ENCODE data around the gene MCM3AP. TPM values are rescaled to one million over a fixed set of nuclear protein-coding genes. Genes with fewer than 3 reads are reported as not detected.

The MCM3AP gene
- total RNA-seq = 131 and 137 TPM in 2 replicates

GRCh38 chr21:46285206-46285661 is at the start of gene MCM3AP:
MCM3AP (minus strand) TSS chr21:46285611; CDS start chr21:46285286, 325 bp downstream.
- H3K27me3 Mint-ChIP-seq (ENCODE audit: insufficient read depth) = no peaks in the 10 kb centered on the region
- H3K27ac Mint-ChIP-seq = peak within 1 kb of the TSS; percentile 99
- peak within 1 kb of the TSS; percentile 100 for H3K4me3 Mint-ChIP-seq
- H3K9me3 Mint-ChIP-seq = no peaks in the 10 kb centered on the region
- H3K36me3 Mint-ChIP-seq (ENCODE audit: low read depth) = peaks cover 35% of the 10 kb centered on the region
- DNase-seq (ENCODE audit: low spot score) = no peak
- peaks cover 44% of the 10 kb centered on the region for H3K4me1 Mint-ChIP-seq (ENCODE audit: low read depth)
- intact Hi-C loops (cut with micrococcal nuclease) = loop anchor here (5.0 kb wide), 1 partner anchor 143 kb away; no protein-coding TSS in a partner anchor

GRCh38 chr21:46334351-46335140 is 49.1 kb upstream of the MCM3AP start:
- Mint-ChIP-seq H3K9me3 (no peaks in the 10 kb centered on the region), H3K4me3 (no peak overlapping the region), H3K27me3 (ENCODE audit: insufficient read depth) (no peaks in the 10 kb centered on the region), H3K36me3 (ENCODE audit: low read depth) (peaks cover 32% of the 10 kb centered on the region), H3K4me1 (ENCODE audit: low read depth) (peaks cover under 1% of the 10 kb centered on the region), H3K27ac (no peak overlapping the region)
- no peak for DNase-seq (ENCODE audit: low spot score)
- intact Hi-C loops (cut with micrococcal nuclease) = no loop called here

- H3K4me3 Mint-ChIP-seq = no peak overlapping the region
- no peaks in the 10 kb centered on the region for H3K9me3 Mint-ChIP-seq
- DNase-seq (ENCODE audit: low spot score) = no peak
- peaks cover 26% of the 10 kb centered on the region for H3K36me3 Mint-ChIP-seq (ENCODE audit: low read depth)
- H3K27ac Mint-ChIP-seq = no peak overlapping the region
- peaks cover 14% of the 10 kb centered on the region for H3K4me1 Mint-ChIP-seq (ENCODE audit: low read depth)
- no peaks in the 10 kb centered on the region for H3K27me3 Mint-ChIP-seq (ENCODE audit: insufficient read depth)
- intact Hi-C loops (cut with micrococcal nuclease) = loop anchor here (10.0 kb wide), 1 partner anchor 355 kb away; no protein-coding TSS in a partner anchor
These were observed 44.4 kb upstream of the MCM3AP start for GRCh38 chr21:46329796-46330195.

- intact Hi-C loops (cut with micrococcal nuclease) = loop anchor here (10.0 kb wide), 1 partner anchor 353 kb away; no protein-coding TSS in a partner anchor
- Mint-ChIP-seq H3K27me3 (ENCODE audit: insufficient read depth) (no peaks in the 10 kb centered on the region), H3K4me3 (no peak overlapping the region), H3K27ac (no peak overlapping the region), H3K36me3 (ENCODE audit: low read depth) (peaks cover 27% of the 10 kb centered on the region), H3K9me3 (no peaks in the 10 kb centered on the region), H3K4me1 (ENCODE audit: low read depth) (peaks cover 15% of the 10 kb centered on the region)
- no peak for DNase-seq (ENCODE audit: low spot score)
These were observed 42.7 kb upstream of the MCM3AP start for GRCh38 chr21:46328151-46328550.

- Mint-ChIP-seq H3K4me1 (ENCODE audit: low read depth) (peaks cover 18% of the 10 kb centered on the region), H3K9me3 (no peaks in the 10 kb centered on the region), H3K4me3 (peak overlapping the region; percentile 26), H3K27me3 (ENCODE audit: insufficient read depth) (no peaks in the 10 kb centered on the region), H3K36me3 (ENCODE audit: low read depth) (peaks cover 29% of the 10 kb centered on the region), H3K27ac (no peak overlapping the region)
- DNase-seq (ENCODE audit: low spot score) = no peak
- intact Hi-C loops (cut with micrococcal nuclease) = loop anchor here (10.0 kb wide), 1 partner anchor 353 kb away; no protein-coding TSS in a partner anchor
These were observed 42.3 kb upstream of the MCM3AP start for GRCh38 chr21:46327711-46328110.

GRCh38 chr21:46326110-46326703 is 40.8 kb upstream of the MCM3AP start:
- peak overlapping the region; percentile 53 for H3K27ac Mint-ChIP-seq
- intact Hi-C loops (cut with micrococcal nuclease) = loop anchor here (10.0 kb wide), 1 partner anchor 351 kb away; no protein-coding TSS in a partner anchor
- peaks cover 27% of the 10 kb centered on the region for H3K36me3 Mint-ChIP-seq (ENCODE audit: low read depth)

GRCh38 chr21:46325073-46325912 is 39.9 kb upstream of the MCM3AP start:
- Mint-ChIP-seq H3K4me1 (ENCODE audit: low read depth) (peaks cover 41% of the 10 kb centered on the region), H3K27me3 (ENCODE audit: insufficient read depth) (no peaks in the 10 kb centered on the region), H3K27ac (peak overlapping the region; percentile 79), H3K4me3 (peak overlapping the region; percentile 90), H3K9me3 (no peaks in the 10 kb centered on the region), H3K36me3 (ENCODE audit: low read depth) (peaks cover 23% of the 10 kb centered on the region)
- peak; percentile 27 for DNase-seq (ENCODE audit: low spot score)
- intact Hi-C loops (cut with micrococcal nuclease) = loop anchor here (10.0 kb wide), 1 partner anchor 350 kb away; no protein-coding TSS in a partner anchor

More at GRCh38 chr21:46326110-46326703, 40.8 kb upstream of the MCM3AP start:
- no peak for DNase-seq (ENCODE audit: low spot score)
- Mint-ChIP-seq H3K4me1 (ENCODE audit: low read depth) (peaks cover 31% of the 10 kb centered on the region), H3K27me3 (ENCODE audit: insufficient read depth) (no peaks in the 10 kb centered on the region), H3K9me3 (no peaks in the 10 kb centered on the region), H3K4me3 (peak overlapping the region; percentile 70)

- H3K36me3 Mint-ChIP-seq (ENCODE audit: low read depth) = peaks cover 23% of the 10 kb centered on the region
- peaks cover 43% of the 10 kb centered on the region for H3K4me1 Mint-ChIP-seq (ENCODE audit: low read depth)
- H3K4me3 Mint-ChIP-seq = peak overlapping the region; percentile 93
- peak overlapping the region; percentile 79 for H3K27ac Mint-ChIP-seq
- H3K9me3 Mint-ChIP-seq = no peaks in the 10 kb centered on the region
- DNase-seq (ENCODE audit: low spot score) = peak; percentile 80
- H3K27me3 Mint-ChIP-seq (ENCODE audit: insufficient read depth) = no peaks in the 10 kb centered on the region
- intact Hi-C loops (cut with micrococcal nuclease) = loop anchor here (1.0 to 10.0 kb wide), 7 partner anchors 38 to 350 kb away; partner anchors contain the start of genes DIP2A, LSS, PRMT2 and SPATC1L
These were observed 39.1 kb upstream of the MCM3AP start for GRCh38 chr21:46324390-46325072.

GRCh38 chr21:46323710-46324389 is 38.4 kb upstream of the MCM3AP start, which contains the start of the genes C21orf58 and PCNT:
C21orf58 (minus strand) TSS chr21:46323870; CDS start chr21:46322738, 1,132 bp downstream.
PCNT (plus strand) TSS chr21:46324156; CDS start chr21:46324229, 73 bp downstream.
- H3K4me1 Mint-ChIP-seq (ENCODE audit: low read depth) = peaks cover 43% of the 10 kb centered on the region
- intact Hi-C loops (cut with micrococcal nuclease) = loop anchor here (1.0 to 10.0 kb wide), 8 partner anchors 38 to 349 kb away; partner anchors contain the start of genes DIP2A, LSS, PRMT2 and SPATC1L
- H3K9me3 Mint-ChIP-seq = no peaks in the 10 kb centered on the region
- peak within 1 kb of the TSS; percentile 93 for H3K4me3 Mint-ChIP-seq
- H3K36me3 Mint-ChIP-seq (ENCODE audit: low read depth) = peaks cover 21% of the 10 kb centered on the region
- DNase-seq (ENCODE audit: low spot score) = peak; percentile 99
- H3K27ac Mint-ChIP-seq = peak within 1 kb of the TSS; percentile 98
- no peaks in the 10 kb centered on the region for H3K27me3 Mint-ChIP-seq (ENCODE audit: insufficient read depth)

- peaks cover 43% of the 10 kb centered on the region for H3K4me1 Mint-ChIP-seq (ENCODE audit: low read depth)
- H3K27me3 Mint-ChIP-seq (ENCODE audit: insufficient read depth) = no peaks in the 10 kb centered on the region
- intact Hi-C loops (cut with micrococcal nuclease) = loop anchor here (2.0 to 10.0 kb wide), 2 partner anchors 46 to 348 kb away; no protein-coding TSS in a partner anchor
- peak; percentile 12 for DNase-seq (ENCODE audit: low spot score)
- no peaks in the 10 kb centered on the region for H3K9me3 Mint-ChIP-seq
- H3K27ac Mint-ChIP-seq = peak overlapping the region; percentile 95
- peaks cover 21% of the 10 kb centered on the region for H3K36me3 Mint-ChIP-seq (ENCODE audit: low read depth)
- H3K4me3 Mint-ChIP-seq = peak overlapping the region; percentile 93
These were observed 37.9 kb upstream of the MCM3AP start for GRCh38 chr21:46323227-46323709.
